Nephron progenitor cell (in vitro differentiated cells): ENCODE data around the gene MRPS7.

Experiments used
- DNase-seq: peaks from one replicate; pipeline ENCODE4 v3.0.0; 2021
- H3K27ac Mint-ChIP-seq: 2 replicates; pipeline ENCODE4 v1.8.0; 2021; ENCODE audit warnings: mild to moderate bottlenecking, moderate library complexity, mixed read lengths
- H3K27me3 Mint-ChIP-seq: 2 replicates; pipeline ENCODE4 v1.8.0; 2021; ENCODE audit warnings: mild to moderate bottlenecking, low read depth, mixed read lengths; ENCODE audit not compliant: poor library complexity
- H3K36me3 Mint-ChIP-seq: 2 replicates; pipeline ENCODE4 v1.8.0; 2021; ENCODE audit warnings: low read depth, mixed read lengths
- H3K4me1 Mint-ChIP-seq: 2 replicates; pipeline ENCODE4 v1.8.0; 2021; ENCODE audit warnings: mixed read lengths
- H3K4me3 Mint-ChIP-seq: 2 replicates; pipeline ENCODE4 v1.8.0; 2021; ENCODE audit warnings: mild to moderate bottlenecking, moderate library complexity, mixed read lengths
- H3K9me3 Mint-ChIP-seq: 2 replicates; pipeline ENCODE4 v1.8.0; 2021; ENCODE audit warnings: mild to moderate bottlenecking, moderate library complexity, mixed read lengths
- TF ChIP-seq, protein P1 (sequence below): fragments of 200-600 bp; sonication (generic); IDR thresholded peaks from 2 replicates; pipeline ENCODE4 v1.5.0; 2021; ENCODE audit warnings: antibody characterized with exemption

The MRPS7 gene

DNA sequence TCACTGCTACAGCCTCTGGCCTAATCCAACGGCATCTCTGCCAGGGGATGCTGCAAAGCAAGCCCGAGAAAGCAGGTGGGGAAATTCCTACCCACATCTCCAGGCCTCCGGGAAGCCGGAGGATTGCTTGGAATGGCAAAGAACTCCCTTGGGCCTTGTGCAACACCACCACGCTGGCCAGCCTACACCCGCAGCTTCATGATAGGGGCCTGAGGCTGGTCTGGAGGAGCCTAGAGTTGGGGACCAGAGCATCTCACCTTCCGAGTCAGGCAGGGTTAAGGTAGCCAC is 20.6 kb upstream of the MRPS7 start:
- Mint-ChIP-seq H3K9me3 (no peaks in the 10 kb centered on the region), H3K4me3 (no peak overlapping the region), H3K4me1 (peaks cover 15% of the 10 kb centered on the region), H3K36me3 (peaks cover 37% of the 10 kb centered on the region), H3K27ac (no peak overlapping the region), H3K27me3 (peaks cover 2% of the 10 kb centered on the region)
- DNase-seq, result no peak
- TF ChIP-seq, protein P1, sequence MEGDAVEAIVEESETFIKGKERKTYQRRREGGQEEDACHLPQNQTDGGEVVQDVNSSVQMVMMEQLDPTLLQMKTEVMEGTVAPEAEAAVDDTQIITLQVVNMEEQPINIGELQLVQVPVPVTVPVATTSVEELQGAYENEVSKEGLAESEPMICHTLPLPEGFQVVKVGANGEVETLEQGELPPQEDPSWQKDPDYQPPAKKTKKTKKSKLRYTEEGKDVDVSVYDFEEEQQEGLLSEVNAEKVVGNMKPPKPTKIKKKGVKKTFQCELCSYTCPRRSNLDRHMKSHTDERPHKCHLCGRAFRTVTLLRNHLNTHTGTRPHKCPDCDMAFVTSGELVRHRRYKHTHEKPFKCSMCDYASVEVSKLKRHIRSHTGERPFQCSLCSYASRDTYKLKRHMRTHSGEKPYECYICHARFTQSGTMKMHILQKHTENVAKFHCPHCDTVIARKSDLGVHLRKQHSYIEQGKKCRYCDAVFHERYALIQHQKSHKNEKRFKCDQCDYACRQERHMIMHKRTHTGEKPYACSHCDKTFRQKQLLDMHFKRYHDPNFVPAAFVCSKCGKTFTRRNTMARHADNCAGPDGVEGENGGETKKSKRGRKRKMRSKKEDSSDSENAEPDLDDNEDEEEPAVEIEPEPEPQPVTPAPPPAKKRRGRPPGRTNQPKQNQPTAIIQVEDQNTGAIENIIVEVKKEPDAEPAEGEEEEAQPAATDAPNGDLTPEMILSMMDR, result no peak

DNA sequence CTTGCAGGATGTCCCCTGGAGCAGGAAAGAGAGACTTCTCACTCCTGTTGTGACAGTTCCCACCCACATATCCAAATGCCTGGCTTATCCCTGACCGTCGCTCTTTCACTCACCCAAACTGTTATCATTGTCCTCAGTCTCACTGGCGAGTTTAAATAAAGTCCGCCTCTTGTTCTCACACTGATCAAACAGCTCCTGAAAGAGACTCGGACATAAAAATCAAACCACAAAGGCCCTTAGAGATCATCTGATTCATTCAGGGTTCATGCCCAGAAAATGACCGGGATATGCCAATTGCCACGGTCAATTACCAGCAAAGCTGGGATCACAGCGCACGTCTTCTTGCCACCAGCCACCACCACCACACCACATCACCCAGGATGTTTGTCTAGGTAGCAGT is 20.2 kb upstream of the MRPS7 start:
- no peak overlapping the region for H3K4me3 Mint-ChIP-seq
- H3K27me3 Mint-ChIP-seq, result peaks cover 2% of the 10 kb centered on the region
- peak overlapping the region; percentile 79 for H3K27ac Mint-ChIP-seq
- TF ChIP-seq, protein P1, result no peak
- DNase-seq, result no peak
- no peaks in the 10 kb centered on the region for H3K9me3 Mint-ChIP-seq
- peaks cover 15% of the 10 kb centered on the region for H3K4me1 Mint-ChIP-seq
- H3K36me3 Mint-ChIP-seq, result peaks cover 37% of the 10 kb centered on the region

DNA sequence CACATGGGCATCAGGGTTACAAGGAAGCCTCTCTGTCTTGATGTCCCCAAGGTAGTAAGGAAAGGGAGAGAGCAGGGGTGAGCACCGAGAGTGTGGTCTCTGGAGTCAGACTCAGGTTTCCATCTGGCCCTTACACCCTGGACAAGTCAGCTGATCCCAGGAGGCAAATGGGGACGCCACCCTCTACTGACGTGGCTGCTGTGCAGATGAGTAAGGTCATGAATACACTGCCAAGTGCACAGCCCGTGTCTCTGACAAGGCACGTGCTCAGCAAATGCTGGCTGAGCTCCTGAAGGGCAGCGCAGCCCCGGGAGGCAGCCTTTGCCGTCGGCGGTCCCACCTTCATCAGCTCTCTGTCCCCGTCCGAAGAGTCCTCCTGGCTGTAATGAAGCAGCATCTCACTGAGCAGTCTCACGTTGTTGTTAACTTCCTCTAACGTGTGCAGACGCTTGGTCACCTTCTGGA is 19.7 kb upstream of the MRPS7 start:
- peaks cover 15% of the 10 kb centered on the region for H3K4me1 Mint-ChIP-seq
- TF ChIP-seq, protein P1, result no peak
- H3K4me3 Mint-ChIP-seq, result no peak overlapping the region
- H3K36me3 Mint-ChIP-seq, result peaks cover 40% of the 10 kb centered on the region
- no peaks in the 10 kb centered on the region for H3K9me3 Mint-ChIP-seq
- DNase-seq, result no peak
- H3K27ac Mint-ChIP-seq, result no peak overlapping the region
- peaks cover 2% of the 10 kb centered on the region for H3K27me3 Mint-ChIP-seq

DNA sequence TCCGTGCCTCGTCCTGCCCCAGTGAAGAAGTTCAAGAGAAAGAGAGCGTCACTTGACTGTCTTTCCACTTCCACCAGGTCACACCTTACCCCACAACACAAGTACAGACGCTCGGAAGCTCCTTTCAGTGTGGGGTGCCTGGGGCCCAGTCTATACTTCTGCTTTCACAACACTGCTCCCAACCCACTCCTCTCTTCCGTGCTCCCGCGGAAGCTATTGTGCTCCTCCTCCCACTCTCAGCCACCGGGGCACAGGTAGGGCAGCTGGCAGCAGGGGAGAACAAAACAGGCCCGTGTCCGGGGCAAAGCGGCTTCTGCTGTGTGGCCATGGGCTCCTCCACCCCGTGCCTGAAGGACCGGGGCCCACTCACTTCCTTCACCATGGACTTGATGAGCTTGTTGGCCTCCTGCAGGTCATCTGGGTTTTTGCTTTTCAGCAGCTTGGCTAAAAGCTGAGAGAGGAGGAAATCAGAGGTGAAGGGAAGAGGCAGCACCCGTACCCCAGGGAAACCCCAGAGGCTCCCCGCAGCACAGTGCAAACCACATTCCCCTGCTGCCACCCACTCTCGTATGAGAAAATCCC is 19.1 kb upstream of the MRPS7 start:
- no peaks in the 10 kb centered on the region for H3K9me3 Mint-ChIP-seq
- H3K27me3 Mint-ChIP-seq, result peaks cover 2% of the 10 kb centered on the region
- H3K27ac Mint-ChIP-seq, result peak overlapping the region; percentile 24
- TF ChIP-seq, protein P1, result no peak
- peaks cover 35% of the 10 kb centered on the region for H3K36me3 Mint-ChIP-seq
- H3K4me1 Mint-ChIP-seq, result peaks cover 15% of the 10 kb centered on the region
- H3K4me3 Mint-ChIP-seq, result no peak overlapping the region
- DNase-seq, result no peak

DNA sequence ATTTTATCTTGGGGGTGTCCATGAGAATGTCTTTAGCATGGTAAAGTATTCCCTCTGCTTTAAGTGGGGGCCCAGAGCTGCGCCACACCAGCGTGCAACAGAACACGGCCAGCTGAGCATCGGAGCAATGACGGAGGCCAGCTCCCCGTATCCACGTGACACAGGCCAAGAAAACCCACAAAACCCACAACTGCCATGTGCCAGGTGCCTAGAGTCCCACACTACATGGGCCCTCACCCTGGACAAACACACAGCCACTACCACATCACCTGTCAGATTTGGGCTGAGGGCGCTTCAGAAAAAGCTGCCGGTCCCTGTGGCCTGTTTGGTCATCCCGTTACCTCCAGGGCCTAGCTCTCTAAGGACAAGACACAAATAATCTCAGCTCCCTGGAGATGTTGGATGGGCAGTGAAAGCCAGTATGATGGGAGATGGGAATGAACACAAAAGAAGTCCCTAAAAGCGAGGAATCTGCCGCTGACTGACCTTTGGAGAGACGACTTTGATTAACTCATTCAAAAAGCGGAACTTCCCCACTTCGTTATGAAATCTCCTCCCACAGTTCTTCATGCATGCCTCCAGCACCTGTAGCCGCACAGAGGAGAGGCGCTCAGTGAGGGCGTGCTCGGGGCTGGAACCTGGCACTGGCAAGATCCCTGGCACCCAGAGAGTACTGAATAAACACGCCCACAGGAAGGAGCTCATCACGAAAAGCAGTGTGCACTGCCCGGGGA is 17.4 kb upstream of the MRPS7 start:
- Mint-ChIP-seq H3K27ac (no peak overlapping the region), H3K4me3 (no peak overlapping the region), H3K27me3 (peaks cover 2% of the 10 kb centered on the region), H3K4me1 (peaks cover 10% of the 10 kb centered on the region), H3K9me3 (no peaks in the 10 kb centered on the region), H3K36me3 (peaks cover 30% of the 10 kb centered on the region)
- TF ChIP-seq, protein P1, result no peak
- no peak for DNase-seq

DNA sequence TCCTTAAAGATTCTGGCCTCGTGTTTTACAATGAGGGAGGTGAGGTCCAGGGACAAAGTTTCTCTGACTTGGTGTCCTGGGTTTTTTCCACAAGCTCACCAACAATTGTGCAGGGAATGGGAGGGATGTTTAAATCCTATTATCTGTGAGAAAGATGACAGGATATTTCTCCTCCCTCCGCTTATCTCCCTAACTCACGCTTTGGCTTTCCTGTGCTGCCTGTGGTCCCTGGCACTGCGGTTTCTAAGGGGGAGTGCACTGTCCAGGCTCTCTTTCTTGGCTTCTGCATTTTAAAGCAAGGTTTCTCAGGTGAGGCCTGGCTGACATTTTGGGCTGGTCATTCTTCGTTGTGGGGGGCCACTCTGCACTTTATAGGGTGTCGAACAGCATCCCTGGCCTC is 16.7 kb upstream of the MRPS7 start:
- no peaks in the 10 kb centered on the region for H3K9me3 Mint-ChIP-seq
- no peak for DNase-seq
- no peak overlapping the region for H3K27ac Mint-ChIP-seq
- TF ChIP-seq, protein P1, result no peak
- H3K4me1 Mint-ChIP-seq, result peaks cover 16% of the 10 kb centered on the region
- peaks cover 3% of the 10 kb centered on the region for H3K27me3 Mint-ChIP-seq
- H3K4me3 Mint-ChIP-seq, result no peak overlapping the region
- H3K36me3 Mint-ChIP-seq, result peaks cover 30% of the 10 kb centered on the region
